ENCODE data around the gene IGFBP4. TPM values are rescaled to one million over a fixed set of nuclear protein-coding genes. Genes with fewer than 3 reads are reported as not detected.
"Not testable (repeated sequence)": the region's sequence is repeated elsewhere in the genome, so short reads cannot be mapped to it uniquely, and the experiment has no call there.

IGFBP4 gene
- total and polyA plus RNA-seq, 2 donors (not counting 1 experiment from before 2014, with no cell fraction given), result 4.6 to 31.3 TPM

- ChIA-PET CTCF (interaction anchor here (6.3 to 7.2 kb wide), 2 partner anchors 10 to 128 kb away, joined by 65 to 94 read pairs; partner anchors contain the start of gene TOP2A), POLR2A (no interaction called here)
- no peak for DNase-seq
- no peak for ATAC-seq (ENCODE audit: low read depth)
- WGBS (ENCODE audit: insufficient coverage), result 100% methylated on average over 3 of the region's 3 CpGs
- no peaks in the 10 kb centered on the region for H3K27me3 Mint-ChIP-seq
- H3K4me3 ChIP-seq (ENCODE audit: control extremely low read depth in 1 of 5, extremely low read depth in 1 of 5, insufficient read depth in 1 of 5, low read depth in 2 of 5, low read length in 4 of 5), result no peak overlapping the region
- no peak overlapping the region for H3K27ac ChIP-seq (ENCODE audit: low read length in 2 of 2)
- no peak overlapping the region for H3K4me3 Mint-ChIP-seq
- intact Hi-C loops (cut with micrococcal nuclease), result loop anchor here (5.0 kb wide), 1 partner anchor 38 kb away; the partner anchor contains the start of gene IGFBP4
- no peaks in the 10 kb centered on the region for H3K36me3 ChIP-seq (replicated peaks in 1 of 2; ENCODE audit: control extremely low read depth in 1 of 2, control insufficient read depth in 1 of 2, extremely low read depth in 1 of 2, insufficient read depth in 2 of 2, low read length in 1 of 2)
- TF ChIP-seq, protein P1, sequence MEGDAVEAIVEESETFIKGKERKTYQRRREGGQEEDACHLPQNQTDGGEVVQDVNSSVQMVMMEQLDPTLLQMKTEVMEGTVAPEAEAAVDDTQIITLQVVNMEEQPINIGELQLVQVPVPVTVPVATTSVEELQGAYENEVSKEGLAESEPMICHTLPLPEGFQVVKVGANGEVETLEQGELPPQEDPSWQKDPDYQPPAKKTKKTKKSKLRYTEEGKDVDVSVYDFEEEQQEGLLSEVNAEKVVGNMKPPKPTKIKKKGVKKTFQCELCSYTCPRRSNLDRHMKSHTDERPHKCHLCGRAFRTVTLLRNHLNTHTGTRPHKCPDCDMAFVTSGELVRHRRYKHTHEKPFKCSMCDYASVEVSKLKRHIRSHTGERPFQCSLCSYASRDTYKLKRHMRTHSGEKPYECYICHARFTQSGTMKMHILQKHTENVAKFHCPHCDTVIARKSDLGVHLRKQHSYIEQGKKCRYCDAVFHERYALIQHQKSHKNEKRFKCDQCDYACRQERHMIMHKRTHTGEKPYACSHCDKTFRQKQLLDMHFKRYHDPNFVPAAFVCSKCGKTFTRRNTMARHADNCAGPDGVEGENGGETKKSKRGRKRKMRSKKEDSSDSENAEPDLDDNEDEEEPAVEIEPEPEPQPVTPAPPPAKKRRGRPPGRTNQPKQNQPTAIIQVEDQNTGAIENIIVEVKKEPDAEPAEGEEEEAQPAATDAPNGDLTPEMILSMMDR (IDR thresholded peaks at IDR 0.05), result no peak
- TF ChIP-seq EZH2 (IDR thresholded peaks at IDR 0.05; ENCODE audit: borderline replicate concordance, insufficient read depth, low read depth, low read length, poor library complexity, severe bottlenecking), result no peak
- H4K20me1 ChIP-seq (ENCODE audit: control insufficient read depth, insufficient read depth, low read length, poor library complexity, severe bottlenecking), result no peaks in the 10 kb centered on the region
- H3K4me2 ChIP-seq (replicated peaks; ENCODE audit: low read depth, low read length, poor library complexity, severe bottlenecking), result no peak overlapping the region
- no peaks in the 10 kb centered on the region for H3K9me3 ChIP-seq (ENCODE audit: control extremely low read depth in 1 of 3, control insufficient read depth in 2 of 3, insufficient read depth in 1 of 3, low read length in 2 of 3)
- H3K9ac ChIP-seq (ENCODE audit: low read length), result no peak overlapping the region
- H3K27me3 ChIP-seq (replicated peaks in 1 of 4; ENCODE audit: control extremely low read depth in 1 of 4, control insufficient read depth in 3 of 4, insufficient read depth in 4 of 4, low read length in 3 of 4), result no peaks in the 10 kb centered on the region
- H3K79me2 ChIP-seq (ENCODE audit: control insufficient read depth, insufficient read depth, low read length), result no peaks in the 10 kb centered on the region
- H3K27ac Mint-ChIP-seq, result no peak overlapping the region
- H3K4me1 Mint-ChIP-seq, result peaks cover 7% of the 10 kb centered on the region
- H2AFZ ChIP-seq (ENCODE audit: insufficient read depth, low read depth, low read length, poor library complexity, severe bottlenecking), result peak overlapping the region; percentile 13
- peaks cover 0 to 8% of the 10 kb centered on the region in 2 donors for H3K4me1 ChIP-seq (ENCODE audit: control insufficient read depth in 2 of 2, insufficient read depth in 2 of 2, low read length in 2 of 2)
- H3K9me3 Mint-ChIP-seq (ENCODE audit: insufficient read depth), result no peaks in the 10 kb centered on the region
These were observed 39.2 kb upstream of the IGFBP4 start for GRCh38 chr17:40404003-40404402.

GRCh38 chr17:40407460-40407859 is 35.8 kb upstream of the IGFBP4 start:
- no peak overlapping the region for H3K4me3 Mint-ChIP-seq
- Histone ChIP-seq H3K79me2 (ENCODE audit: control insufficient read depth, insufficient read depth, low read length) (no peaks in the 10 kb centered on the region), H3K27ac (ENCODE audit: low read length in 2 of 2) (no peak overlapping the region), H3K9ac (ENCODE audit: low read length) (no peak overlapping the region), H3K4me3 (ENCODE audit: control extremely low read depth in 1 of 5, extremely low read depth in 1 of 5, insufficient read depth in 1 of 5, low read depth in 2 of 5, low read length in 4 of 5) (no peak overlapping the region), H4K20me1 (ENCODE audit: control insufficient read depth, insufficient read depth, low read length, poor library complexity, severe bottlenecking) (no peaks in the 10 kb centered on the region), H3K4me2 (replicated peaks; ENCODE audit: low read depth, low read length, poor library complexity, severe bottlenecking) (no peak overlapping the region), H3K9me3 (ENCODE audit: control extremely low read depth in 1 of 3, control insufficient read depth in 2 of 3, insufficient read depth in 1 of 3, low read length in 2 of 3) (no peaks in the 10 kb centered on the region), H3K27me3 (replicated peaks in 1 of 4; ENCODE audit: control extremely low read depth in 1 of 4, control insufficient read depth in 3 of 4, insufficient read depth in 4 of 4, low read length in 3 of 4) (no peaks in the 10 kb centered on the region), H3K4me1 (ENCODE audit: control insufficient read depth in 2 of 2, insufficient read depth in 2 of 2, low read length in 2 of 2) (peaks cover 0 to 7% of the 10 kb centered on the region in 2 donors), H2AFZ (ENCODE audit: insufficient read depth, low read depth, low read length, poor library complexity, severe bottlenecking) (no peak overlapping the region), H3K36me3 (replicated peaks in 1 of 2; ENCODE audit: control extremely low read depth in 1 of 2, control insufficient read depth in 1 of 2, extremely low read depth in 1 of 2, insufficient read depth in 2 of 2, low read length in 1 of 2) (no peaks in the 10 kb centered on the region)
- TF ChIP-seq, protein P1 (IDR thresholded peaks at IDR 0.05), result no peak
- no peak for TF ChIP-seq EZH2 (IDR thresholded peaks at IDR 0.05; ENCODE audit: borderline replicate concordance, insufficient read depth, low read depth, low read length, poor library complexity, severe bottlenecking)
- no peaks in the 10 kb centered on the region for H3K27me3 Mint-ChIP-seq
- no CpG with 5 or more reads among the region's 3 CpGs for WGBS (ENCODE audit: insufficient coverage)
- POLR2A ChIA-PET, result no interaction called here
- CTCF ChIA-PET, result interaction anchor here (0.5 to 1.3 kb wide), 4 partner anchors 10 to 147 kb away, joined by 3 to 4 read pairs (median 3); no protein-coding TSS in a partner anchor
- DNase-seq, result no peak
- ATAC-seq (ENCODE audit: low read depth), result no peak
- H3K4me1 Mint-ChIP-seq, result peaks cover 7% of the 10 kb centered on the region
- H3K9me3 Mint-ChIP-seq (ENCODE audit: insufficient read depth), result no peaks in the 10 kb centered on the region
- intact Hi-C loops (cut with micrococcal nuclease), result no loop called here
- no peak overlapping the region for H3K27ac Mint-ChIP-seq

DNA sequence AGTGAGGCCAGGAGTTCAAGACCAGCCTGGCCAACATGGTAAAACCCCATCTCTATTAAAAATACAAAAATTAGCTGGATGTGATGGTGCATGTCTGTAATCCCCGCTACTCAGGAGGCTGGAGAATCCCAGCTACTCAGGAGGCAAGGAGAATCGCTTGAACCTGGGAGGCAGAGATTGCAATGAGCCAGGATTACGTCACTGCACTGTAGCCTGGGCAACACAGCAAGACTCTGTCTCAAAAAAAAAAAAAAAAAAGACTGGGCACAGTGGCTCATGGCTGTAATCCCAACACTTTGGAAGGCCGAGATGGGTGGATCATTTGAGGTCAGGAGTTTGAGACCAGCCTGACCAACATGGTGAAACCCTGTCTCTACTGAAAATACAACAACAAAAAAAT is 33.7 kb upstream of the IGFBP4 start:
- intact Hi-C loops (cut with micrococcal nuclease), result not testable (repeated sequence)

More for the DNA sequence above, 33.7 kb upstream of the IGFBP4 start:
- WGBS (ENCODE audit: insufficient coverage), result 94% methylated on average over 3 of the region's 4 CpGs
- ATAC-seq (ENCODE audit: low read depth); H3K27ac Mint-ChIP-seq; H3K27me3 ChIP-seq (replicated peaks in 1 of 4; ENCODE audit: control extremely low read depth in 1 of 4, control insufficient read depth in 3 of 4, insufficient read depth in 4 of 4, low read length in 3 of 4); H3K4me2 ChIP-seq (replicated peaks; ENCODE audit: low read depth, low read length, poor library complexity, severe bottlenecking); H3K9me3 Mint-ChIP-seq (ENCODE audit: insufficient read depth); H3K4me1 Mint-ChIP-seq; H2AFZ ChIP-seq (ENCODE audit: insufficient read depth, low read depth, low read length, poor library complexity, severe bottlenecking); H3K36me3 ChIP-seq (replicated peaks in 1 of 2; ENCODE audit: control extremely low read depth in 1 of 2, control insufficient read depth in 1 of 2, extremely low read depth in 1 of 2, insufficient read depth in 2 of 2, low read length in 1 of 2); H3K4me3 ChIP-seq (ENCODE audit: control extremely low read depth in 1 of 5, extremely low read depth in 1 of 5, insufficient read depth in 1 of 5, low read depth in 2 of 5, low read length in 4 of 5); H4K20me1 ChIP-seq (ENCODE audit: control insufficient read depth, insufficient read depth, low read length, poor library complexity, severe bottlenecking); H3K79me2 ChIP-seq (ENCODE audit: control insufficient read depth, insufficient read depth, low read length); H3K4me3 Mint-ChIP-seq; H3K9ac ChIP-seq (ENCODE audit: low read length); H3K27ac ChIP-seq (ENCODE audit: low read length in 2 of 2); H3K27me3 Mint-ChIP-seq; H3K9me3 ChIP-seq (ENCODE audit: control extremely low read depth in 1 of 3, control insufficient read depth in 2 of 3, insufficient read depth in 1 of 3, low read length in 2 of 3); H3K4me1 ChIP-seq (ENCODE audit: control insufficient read depth in 2 of 2, insufficient read depth in 2 of 2, low read length in 2 of 2); POLR2A ChIA-PET; DNase-seq: not testable (repeated sequence)
- CTCF ChIA-PET, result interaction anchor here (0.8 to 1.5 kb wide), 5 partner anchors 11 to 150 kb away, joined by 3 to 5 read pairs (median 4); no protein-coding TSS in a partner anchor
